GM21825 (cell line): ENCODE measurements around the gene B4GALT1.
"Not testable (repeated sequence)": the region's sequence is repeated elsewhere in the genome, so short reads cannot be mapped to it uniquely, and the experiment has no call there.

Source experiments
- ATAC-seq: cut with Tn5 transposase; IDR thresholded peaks from one replicate; pipeline ENCODE4 v1.9.1; 2021; ENCODE audit warnings: mild to moderate bottlenecking, moderate library complexity; ENCODE audit not compliant: unreplicated experiment

B4GALT1 gene

GRCh38 chr9:33106372-33106771, 60.8 kb downstream of the B4GALT1 start:
- ATAC-seq, result no peak

- ATAC-seq, result no peak
These were observed 61.2 kb downstream of the B4GALT1 start for GRCh38 chr9:33105959-33106358.

- no peak for ATAC-seq
These were observed 61.6 kb downstream of the B4GALT1 start for GRCh38 chr9:33105504-33105903.

GRCh38 chr9:33104401-33104800, 62.7 kb downstream of the B4GALT1 start:
- no peak for ATAC-seq

GRCh38 chr9:33103501-33104281, 63.4 kb downstream of the B4GALT1 start:
- ATAC-seq, result no peak

GRCh38 chr9:33102551-33103210, 64.5 kb downstream of the B4GALT1 start:
- no peak for ATAC-seq

GRCh38 chr9:33101104-33101951, 65.8 kb downstream of the B4GALT1 start:
- no peak for ATAC-seq

- ATAC-seq, result no peak
These were observed 67.4 kb downstream of the B4GALT1 start for GRCh38 chr9:33099754-33100153.

- ATAC-seq, result no peak
These were observed 69.9 kb downstream of the B4GALT1 start for GRCh38 chr9:33097192-33097591.

GRCh38 chr9:33092634-33093033, 74.5 kb downstream of the B4GALT1 start:
- no peak for ATAC-seq

- ATAC-seq, result not testable (repeated sequence)
These were observed 81.5 kb downstream of the B4GALT1 start for GRCh38 chr9:33085672-33086071.

- ATAC-seq, result no peak
These were observed 84.4 kb downstream of the B4GALT1 start for GRCh38 chr9:33082538-33083326.

- no peak for ATAC-seq
These were observed 85.0 kb downstream of the B4GALT1 start for GRCh38 chr9:33082128-33082527.

GRCh38 chr9:33081128-33081851, 85.8 kb downstream of the B4GALT1 start:
- ATAC-seq, result peak; percentile 52

- no peak for ATAC-seq
These were observed 86.6 kb downstream of the B4GALT1 start for GRCh38 chr9:33080534-33080933.

GRCh38 chr9:33076046-33077004, 90.8 kb downstream of the B4GALT1 start, which contains the start of gene SMU1:
Gene SMU1, minus strand, starts transcription at chr9:33076674. Its CDS starts 66 bp downstream, at chr9:33076608.
- ATAC-seq, result peak; percentile 98

GRCh38 chr9:33068991-33069390, 98.1 kb downstream of the B4GALT1 start:
- no peak for ATAC-seq

- peak; percentile 73 for ATAC-seq
These were observed 101.7 kb downstream of the B4GALT1 start for GRCh38 chr9:33065157-33066076.
